HG02852 (cell line): Measurements from ENCODE around the gene SERP1.
"Not testable (repeated sequence)": the region's sequence is repeated elsewhere in the genome, so short reads cannot be mapped to it uniquely, and the experiment has no call there.

Source experiments
- ATAC-seq: cut with Tn5 transposase; IDR thresholded peaks from one replicate; pipeline ENCODE4 v1.9.1; 2021; ENCODE audit warnings: mild to moderate bottlenecking, moderate library complexity; ENCODE audit not compliant: unreplicated experiment

The SERP1 gene

DNA sequence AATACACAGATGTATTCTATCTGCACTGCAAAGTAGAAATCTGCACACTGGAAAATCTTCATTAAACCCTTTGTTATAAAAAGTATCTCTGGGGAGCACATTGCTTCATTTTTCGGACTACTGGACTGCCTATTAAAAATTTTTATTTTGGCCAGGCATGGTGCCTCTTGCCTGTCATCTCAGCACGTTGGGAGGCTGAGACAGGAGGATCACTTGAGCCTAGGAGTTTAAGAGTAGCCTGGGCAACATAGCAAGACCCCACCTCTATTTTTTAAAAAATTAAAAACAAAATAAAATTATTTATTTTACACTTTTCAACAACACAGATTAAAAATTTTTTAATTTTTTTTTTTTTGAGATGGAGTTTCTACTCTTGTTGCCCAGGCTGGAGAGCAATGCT lies 6.0 kb downstream of the SERP1 start:
- ATAC-seq, result no peak

DNA sequence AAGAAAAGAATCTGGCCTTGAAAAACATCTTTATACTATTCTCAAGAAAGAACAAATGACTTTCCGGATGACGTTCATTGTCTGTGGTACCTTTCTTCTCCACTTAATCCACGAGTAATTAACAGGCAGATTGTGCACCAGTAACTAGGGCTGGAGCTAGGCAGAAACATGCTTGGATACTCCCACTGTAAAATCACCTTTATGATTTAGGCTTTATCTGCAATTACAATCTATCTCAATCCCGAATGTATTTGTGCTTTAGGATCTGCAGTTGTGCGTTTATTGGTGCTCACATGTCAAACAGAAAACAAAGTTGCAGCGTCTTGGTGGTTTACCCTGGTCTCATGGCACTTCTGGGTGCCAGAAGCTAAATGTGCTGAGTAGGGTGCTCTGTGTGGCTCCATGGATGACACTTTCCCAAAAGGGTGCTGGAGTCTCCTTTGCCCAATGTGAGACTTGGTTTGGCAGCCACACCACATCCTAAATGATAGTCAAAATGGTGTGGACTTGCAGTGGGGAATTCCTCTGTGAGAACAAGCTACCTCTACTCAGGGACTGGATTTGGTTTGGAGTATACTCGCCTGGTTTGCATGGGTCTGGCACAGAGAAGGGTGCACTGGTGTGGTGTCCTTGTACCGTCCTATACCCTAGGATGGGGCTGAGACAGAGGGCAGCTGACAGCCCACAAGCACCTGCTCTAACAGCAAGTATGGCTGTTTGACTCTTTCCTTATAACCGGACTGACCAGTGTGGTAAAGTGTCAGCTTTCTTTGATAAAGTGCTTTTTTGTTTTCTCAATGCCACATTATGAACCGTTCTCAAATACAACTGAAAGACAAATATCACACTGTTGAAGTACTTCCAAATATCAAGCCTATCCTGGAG lies 7.7 kb downstream of the SERP1 start:
- no peak for ATAC-seq

DNA sequence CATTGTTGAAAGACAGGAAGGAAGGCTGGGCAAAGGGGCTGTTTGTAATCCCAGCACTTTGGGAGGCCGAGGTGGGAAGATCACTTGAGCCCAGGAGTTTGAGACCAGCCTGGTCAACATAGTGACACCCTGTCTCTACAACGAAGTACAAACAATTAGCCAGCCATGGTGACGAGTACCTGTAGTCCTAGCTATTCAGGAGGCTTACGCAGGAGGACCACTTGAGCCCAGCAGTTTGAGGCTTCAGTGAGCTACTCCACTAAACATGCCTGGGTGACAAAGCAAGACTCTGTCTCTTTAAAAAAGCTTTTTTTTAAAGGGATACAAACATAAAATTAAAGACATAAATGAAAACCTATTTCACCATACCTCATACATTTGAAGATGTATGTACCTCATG lies 11.1 kb downstream of the SERP1 start:
- ATAC-seq, result no peak

DNA sequence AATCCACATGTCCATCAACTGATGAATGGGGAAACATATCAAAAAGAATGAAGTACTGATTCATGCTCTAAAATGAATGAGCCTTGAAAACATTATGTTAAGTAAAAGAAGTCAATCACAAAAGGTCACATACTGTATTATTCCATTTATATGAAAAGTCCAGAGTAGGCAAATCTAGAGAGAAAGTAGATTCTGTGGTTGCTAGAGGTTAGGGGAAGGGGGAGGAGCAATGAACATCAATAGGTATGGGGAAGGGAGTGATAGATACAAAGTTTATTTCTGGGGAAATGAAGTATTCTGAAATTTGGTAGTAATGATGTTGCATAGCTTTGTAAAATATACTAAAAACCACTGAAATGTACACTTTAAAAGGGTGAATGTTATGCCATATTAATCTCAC lies 14.5 kb downstream of the SERP1 start:
- no peak for ATAC-seq

DNA sequence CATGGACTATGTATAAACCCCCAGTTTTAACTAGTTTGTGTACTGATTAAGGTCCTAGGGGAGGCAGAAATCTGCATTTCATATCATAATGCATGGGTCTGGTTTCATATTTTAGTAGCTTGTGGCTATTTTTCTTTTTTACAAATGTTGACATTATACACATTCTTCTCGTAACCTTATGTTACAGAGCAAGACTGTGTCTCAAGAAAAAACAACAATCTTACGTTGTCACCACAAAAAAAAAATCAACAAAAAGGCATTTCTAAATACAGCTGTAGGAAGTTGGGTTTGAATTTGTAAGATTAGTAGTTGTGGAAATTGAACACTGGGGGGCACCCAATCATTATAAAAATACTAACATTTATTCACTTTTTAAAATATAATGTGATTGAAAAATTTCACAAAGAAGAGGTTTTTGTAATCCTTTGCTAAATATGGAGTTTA lies 17.9 kb downstream of the SERP1 start:
- ATAC-seq, result no peak

DNA sequence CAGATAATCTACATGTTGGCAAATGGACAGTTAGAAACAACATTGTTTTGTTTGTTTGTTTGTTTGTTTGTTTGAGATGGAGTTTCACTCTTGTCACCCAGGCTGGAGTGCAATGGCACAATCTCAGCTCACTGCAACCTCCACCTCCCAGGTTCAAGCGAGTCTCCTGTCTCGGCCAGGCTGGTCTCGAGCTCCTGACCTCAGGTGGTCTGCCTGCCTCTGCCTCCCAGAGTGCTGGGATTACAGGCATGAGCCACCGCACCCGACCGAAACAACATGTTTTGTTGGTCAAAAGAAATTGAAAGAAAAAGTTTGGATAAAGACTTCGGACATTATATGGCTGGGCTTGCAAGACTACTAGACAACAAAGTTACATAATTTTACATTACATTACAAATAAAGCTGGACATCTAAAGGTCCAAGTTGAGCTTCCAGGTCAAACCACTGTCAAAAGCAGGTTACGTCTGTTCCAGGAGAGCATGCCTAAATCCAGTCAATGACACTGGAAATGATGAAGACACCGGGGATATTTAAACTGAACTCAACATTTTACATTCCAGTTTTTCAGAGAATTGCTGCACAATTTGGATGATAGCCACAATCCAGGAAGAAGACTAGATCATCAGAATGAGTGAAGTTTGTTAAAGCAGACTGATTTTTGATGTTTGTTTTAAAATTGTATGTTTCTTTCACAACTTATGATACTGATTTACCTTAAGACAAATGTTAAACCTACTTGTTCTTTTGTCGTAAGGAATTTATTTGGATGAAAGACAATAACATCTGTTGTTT lies 18.6 kb downstream of the SERP1 start:
- no peak for ATAC-seq

DNA sequence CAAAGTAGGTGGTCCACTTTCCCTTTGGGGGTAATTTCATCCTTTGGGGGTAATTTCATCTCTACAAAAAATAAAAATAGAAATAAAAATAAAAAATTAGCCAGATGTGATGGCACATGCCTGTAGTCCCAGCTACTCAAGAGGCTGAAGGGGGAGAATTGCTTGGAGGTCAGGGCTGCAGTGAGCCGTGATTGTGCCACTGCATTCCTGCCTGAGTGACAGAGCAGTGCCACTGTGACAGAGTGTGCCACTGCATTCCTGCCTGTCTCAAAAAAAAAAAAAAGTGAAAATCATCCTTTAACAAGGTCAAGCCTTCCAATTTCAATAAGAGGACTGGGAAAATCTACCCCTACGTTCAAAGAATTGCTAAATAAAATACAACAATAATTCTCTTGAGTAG lies 22.8 kb downstream of the SERP1 start:
- ATAC-seq, result no peak

DNA sequence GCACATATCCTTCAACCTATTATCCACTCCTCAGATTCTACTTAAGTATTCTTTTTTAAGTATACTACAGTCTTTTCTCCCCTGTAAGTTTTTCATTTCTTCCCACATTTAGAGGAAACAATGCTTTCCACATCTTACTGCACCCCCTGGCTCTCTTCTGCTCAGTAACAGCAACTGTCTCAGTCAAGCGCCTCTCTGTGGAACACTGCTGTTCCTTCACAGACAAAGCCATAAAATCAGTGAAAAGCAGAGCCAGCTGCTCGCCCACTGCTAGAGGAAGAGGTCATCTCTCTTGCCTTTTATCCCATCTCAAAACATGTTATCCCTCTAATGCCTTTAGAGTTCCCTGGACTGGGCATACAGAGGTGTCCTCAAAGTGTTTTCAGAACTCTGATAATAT lies 24.8 kb downstream of the SERP1 start:
- no peak for ATAC-seq

DNA sequence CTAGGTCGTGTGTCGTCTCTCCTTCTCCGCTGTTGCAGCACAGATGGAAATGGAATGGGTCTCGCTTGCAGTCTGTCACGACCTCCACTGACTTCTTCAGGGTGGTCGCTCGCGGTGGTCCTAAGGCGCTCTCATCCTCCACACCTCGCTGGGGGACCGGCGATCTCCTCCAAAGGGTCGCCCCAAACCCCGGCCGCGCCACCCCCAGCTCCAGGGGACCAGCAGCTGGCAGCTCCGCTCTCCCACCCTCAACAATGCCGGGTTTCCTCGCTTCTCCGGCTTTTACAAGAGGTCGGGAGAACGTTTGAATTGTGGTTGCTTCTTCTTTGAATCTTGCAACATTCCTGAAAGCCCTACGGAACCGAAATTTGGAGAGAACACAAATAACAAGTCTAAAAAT lies 25.9 kb downstream of the SERP1 start:
- no peak for ATAC-seq

DNA sequence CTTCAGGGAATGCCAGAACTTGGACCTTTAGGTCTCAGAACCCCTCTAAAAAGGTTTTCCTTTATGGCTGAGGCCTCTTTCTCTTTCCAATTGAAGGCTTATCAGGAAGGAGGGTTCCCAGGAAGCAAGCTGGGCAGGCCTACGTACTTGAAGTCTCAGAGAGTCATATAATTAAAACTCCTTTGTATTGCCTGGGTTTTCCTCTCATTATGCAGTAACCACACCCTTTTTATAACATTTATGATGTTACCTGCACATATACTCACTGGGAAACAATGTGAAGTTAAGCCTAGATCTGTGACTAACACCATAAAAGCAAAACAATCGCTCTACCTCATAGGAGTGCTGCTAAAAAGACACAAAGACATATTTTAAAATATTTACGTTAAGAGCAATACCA lies 27.3 kb downstream of the SERP1 start:
- no peak for ATAC-seq

DNA sequence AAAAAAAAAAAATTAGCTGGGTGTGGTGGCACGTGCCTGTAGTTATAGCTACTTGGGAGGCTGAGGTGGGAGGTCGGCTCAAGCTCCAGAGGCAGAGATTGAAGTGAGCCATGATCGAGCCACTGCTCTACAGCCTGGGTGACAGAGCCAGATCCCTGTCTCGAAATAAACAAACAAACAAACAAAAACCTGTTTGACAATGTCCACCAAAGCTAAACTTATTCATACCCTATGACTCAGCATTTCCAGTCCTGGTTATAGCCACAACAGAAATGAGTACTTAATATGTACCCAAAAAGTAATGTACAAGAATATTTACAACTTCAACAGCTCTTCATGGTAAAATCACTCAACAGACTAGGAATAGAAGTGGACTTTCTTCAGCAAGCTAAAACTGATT lies 31.1 kb downstream of the SERP1 start:
- ATAC-seq, result no peak

DNA sequence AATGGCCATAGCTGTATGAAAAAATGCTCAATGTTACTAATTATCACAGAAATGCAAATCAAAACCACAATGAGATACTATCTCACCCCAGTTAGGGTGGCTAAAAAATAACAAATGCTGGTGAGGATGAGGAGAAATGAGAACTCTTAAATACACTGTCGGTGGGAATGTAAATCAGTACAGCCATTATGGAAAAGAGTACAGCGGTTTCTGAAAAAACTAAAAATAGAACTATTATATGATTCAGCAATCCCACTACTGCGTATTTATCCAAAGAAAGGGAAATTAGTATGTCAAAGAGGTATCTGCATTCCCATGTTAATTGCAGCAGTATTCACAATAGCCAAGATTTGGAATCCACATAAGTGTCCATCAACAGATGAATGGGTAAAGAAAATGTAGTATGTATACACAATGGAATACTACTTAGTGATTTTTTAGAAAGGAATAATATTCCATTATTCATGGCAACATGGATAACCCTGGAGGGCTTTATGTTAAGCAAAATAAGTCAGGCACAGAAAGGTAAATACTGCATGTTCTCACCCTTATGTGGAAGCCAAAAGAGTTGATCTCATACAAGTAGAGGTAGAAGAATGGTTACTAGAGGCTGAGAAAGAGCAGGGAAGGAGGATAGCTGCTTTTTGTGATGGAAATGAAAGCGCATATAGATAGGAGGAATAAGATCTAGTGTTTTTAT lies 35.0 kb downstream of the SERP1 start:
- no peak for ATAC-seq

DNA sequence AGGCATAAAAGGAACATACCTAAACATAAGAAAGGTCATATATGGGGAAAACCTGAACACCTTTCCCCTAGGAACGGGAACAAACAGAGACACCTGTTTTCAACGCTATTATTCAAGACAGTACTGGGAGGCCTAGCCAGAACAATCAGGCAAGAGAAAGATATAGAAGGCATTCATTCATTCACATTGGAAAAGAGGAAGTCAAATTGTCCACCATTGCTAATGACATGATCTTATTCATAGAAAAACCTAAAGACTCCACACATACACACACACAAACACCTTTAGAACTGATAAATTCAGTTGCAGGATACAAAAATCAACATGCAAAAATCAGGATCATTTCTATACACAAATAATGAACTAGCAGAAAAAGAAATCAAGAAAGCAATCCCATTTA lies 36.5 kb downstream of the SERP1 start:
- no peak for ATAC-seq

DNA sequence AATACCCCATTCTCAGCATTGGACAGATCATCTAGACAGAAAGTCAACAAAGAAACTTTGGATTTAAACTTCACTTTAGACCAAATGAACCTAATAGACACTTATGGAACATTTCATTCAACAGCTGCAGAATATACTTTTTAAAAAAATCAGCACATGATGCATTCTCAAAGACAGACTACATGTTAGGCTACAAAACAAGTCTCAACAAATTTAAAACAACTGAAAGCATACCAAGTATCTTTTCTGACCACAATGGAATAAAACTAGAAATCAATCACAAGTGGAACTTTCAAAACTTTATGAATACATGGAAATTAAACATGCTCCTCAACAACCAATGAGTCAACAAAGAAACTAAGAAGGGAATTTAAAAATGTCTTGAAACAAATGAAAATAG lies 37.9 kb downstream of the SERP1 start:
- no peak for ATAC-seq

DNA sequence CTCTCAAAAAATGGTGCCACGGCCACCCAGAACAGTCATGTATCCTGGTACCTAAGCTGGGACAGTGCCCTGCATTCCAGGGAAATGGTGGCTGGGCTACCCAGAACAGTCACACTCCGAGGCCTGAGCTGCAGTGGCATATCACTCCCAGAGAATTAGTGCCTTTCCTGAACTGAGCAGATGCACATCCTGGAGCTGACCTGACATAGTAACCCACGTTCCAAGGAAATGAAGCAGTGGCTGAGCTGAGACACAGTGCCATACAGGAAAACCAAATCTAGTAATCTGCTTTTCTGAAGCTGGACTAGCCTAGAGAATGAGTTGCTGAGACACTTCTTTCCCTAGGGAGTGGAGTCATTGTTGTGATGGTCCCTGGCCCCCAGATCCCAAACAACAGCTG lies 41.8 kb downstream of the SERP1 start:
- no peak for ATAC-seq

DNA sequence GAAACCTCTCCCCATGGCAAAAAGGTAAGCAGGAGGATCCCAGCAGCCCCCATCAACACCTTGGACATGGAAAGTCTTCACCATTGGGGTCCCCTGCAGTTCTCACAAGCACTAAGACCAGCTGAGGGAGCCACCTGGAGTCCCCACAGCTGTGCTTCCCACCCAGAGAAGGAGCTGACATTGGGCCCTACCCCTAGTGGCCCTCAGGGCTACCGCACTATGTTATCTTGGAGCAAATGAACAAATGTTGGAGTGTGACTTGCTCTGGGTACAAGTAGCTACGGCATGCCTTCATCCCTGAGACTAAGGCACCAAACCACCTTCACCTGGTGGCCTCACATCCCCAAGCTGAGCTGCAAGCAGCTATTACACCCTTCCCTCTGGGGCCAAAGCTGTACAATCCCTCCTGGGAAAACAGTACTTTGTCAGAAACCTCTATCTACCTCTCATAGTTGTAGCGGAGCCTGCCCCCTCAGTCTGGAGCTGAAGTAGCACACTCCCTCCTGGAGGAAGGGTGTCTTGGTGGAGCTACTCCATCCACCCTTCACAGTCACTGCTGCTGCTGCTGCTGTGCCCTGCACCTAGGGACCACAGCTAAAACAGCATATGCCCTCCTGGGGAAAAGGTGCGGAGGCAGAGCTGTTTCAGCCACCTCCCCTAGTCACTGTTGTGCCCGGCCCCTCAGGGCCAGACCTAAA lies 42.7 kb downstream of the SERP1 start:
- no peak for ATAC-seq

DNA sequence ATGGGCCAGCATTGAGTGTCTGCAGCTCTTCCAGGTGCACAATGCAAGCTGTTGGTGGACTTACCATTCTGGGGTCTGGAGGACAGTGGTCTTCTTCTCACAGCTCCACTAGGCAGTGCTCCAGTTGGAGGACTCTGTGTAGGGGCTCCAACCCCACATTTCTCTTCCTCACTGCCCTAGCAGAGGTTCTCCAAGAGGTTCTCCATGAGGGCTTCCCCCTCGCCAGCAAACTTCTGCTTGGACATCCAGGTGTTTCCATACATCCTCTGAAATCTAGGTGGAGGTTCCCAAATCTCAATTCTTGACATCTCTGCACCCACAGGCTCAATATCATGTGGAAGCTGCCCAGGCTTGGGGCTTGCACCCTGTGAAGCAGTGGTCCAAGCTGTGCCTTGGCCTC lies 45.3 kb downstream of the SERP1 start:
- not testable (repeated sequence) for ATAC-seq

DNA sequence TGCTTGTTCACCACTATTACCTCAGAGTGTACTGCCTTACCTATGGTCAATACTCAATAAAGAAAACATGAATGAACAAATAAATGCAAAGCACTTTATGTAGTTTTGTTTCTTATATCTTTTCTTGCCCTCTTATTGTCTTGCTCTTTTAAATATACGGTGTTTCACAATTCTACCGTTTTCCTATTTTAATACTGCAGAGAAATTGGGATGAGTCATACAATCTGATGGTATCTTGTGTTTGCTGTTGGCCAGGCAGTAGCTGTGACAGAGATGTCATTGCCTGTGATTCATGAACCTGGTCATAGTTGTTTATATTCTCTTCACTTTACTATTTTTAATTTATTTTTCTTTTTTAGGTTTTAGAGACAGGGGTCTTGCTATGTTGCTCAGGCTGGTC lies 48.3 kb downstream of the SERP1 start:
- no peak for ATAC-seq

DNA sequence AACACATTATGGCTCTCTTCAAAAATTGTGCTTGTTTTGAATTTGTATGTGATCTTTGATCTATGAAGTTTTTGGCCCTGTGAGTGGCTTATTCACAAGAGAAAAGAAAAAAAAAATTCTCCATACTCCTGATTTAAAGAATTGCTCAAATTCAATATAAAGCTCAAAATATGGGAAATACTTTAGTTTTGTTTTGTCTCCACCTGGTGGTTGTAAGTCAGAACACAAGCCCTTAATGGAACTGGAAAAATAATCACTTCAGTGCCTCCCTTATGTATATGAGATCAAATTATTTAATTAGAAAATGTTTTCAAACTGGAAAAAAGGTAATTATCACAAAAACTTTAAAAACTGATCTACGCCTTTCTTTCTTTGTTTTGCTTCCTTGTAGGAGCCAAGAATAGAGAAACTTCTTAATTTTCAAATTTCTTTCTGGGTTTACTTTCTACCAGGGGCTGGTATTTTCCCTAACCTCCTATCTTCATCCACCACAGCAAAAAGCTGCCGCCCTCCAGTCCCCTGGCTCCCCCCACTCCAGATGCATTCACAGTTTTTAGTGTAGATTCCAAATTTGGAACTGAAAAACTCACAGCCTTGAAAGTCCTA lies 50.6 kb downstream of the SERP1 start:
- no peak for ATAC-seq

DNA sequence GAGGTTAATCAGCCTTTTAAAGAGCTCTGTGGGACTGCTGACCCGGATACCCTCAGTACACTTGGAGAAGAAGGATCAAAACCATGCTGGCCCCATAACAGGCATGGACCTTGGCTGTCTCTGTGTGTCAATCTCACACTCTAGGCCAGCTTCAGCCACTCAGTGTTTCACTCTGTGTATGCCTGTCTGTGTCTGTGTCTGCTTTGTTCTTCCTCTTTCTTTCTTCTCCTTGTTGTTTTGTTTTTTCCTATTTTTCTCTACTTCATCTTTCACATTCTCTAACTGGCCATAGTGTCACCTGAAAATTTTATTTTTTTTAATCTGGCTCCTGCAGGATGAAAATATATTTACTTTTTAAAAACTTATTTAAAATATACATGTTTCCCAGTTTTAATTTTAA lies 51.1 kb downstream of the SERP1 start:
- no peak for ATAC-seq
